ACC112 (cell line): ENCODE data around the gene TNRC6C.
"Not testable (repeated sequence)": the region's sequence is repeated elsewhere in the genome, so short reads cannot be mapped to it uniquely, and the experiment has no call there.

Experiments used
- H2AFZ ChIP-seq: fragments of 200-600 bp; sonication (generic); one replicate; pipeline ENCODE4 v1.6.0; 2017; ENCODE audit warnings: antibody characterized with exemption, low read length; ENCODE audit not compliant: unreplicated experiment
- H3K27ac ChIP-seq: fragments of 200-600 bp; sonication (generic); 2 replicates; pipeline ENCODE4 v1.5.1; 2014; ENCODE audit warnings: low read depth, mild to moderate bottlenecking, antibody characterized with exemption, low read length, moderate library complexity
- H3K27me3 ChIP-seq: fragments of 200-600 bp; sonication (generic); 2 replicates; pipeline ENCODE4 v1.6.1; 2014; ENCODE audit warnings: mild to moderate bottlenecking, antibody characterized with exemption, low read length, moderate library complexity, mixed read lengths; ENCODE audit not compliant: insufficient read depth
- H3K36me3 ChIP-seq: fragments of 200-600 bp; sonication (generic); 2 replicates; pipeline ENCODE4 v1.6.1; 2016; ENCODE audit warnings: mild to moderate bottlenecking, antibody characterized with exemption, low read length, moderate library complexity, mixed read lengths; ENCODE audit not compliant: insufficient read depth
- H3K4me1 ChIP-seq: fragments of 200-600 bp; sonication (generic); one replicate; pipeline ENCODE4 v1.6.1; 2016; ENCODE audit warnings: low read length, mixed read lengths; ENCODE audit not compliant: insufficient read depth, unreplicated experiment, control insufficient read depth
- H3K4me3 ChIP-seq: fragments of 200-600 bp; sonication (generic); 2 replicates; pipeline ENCODE4 v1.5.1; 2014; ENCODE audit warnings: mild to moderate bottlenecking, low read depth, low read length
- H3K79me2 ChIP-seq: fragments of 200-600 bp; sonication (generic); one replicate; pipeline ENCODE4 v1.6.0; 2016; ENCODE audit warnings: low read length; ENCODE audit not compliant: control insufficient read depth, unreplicated experiment, insufficient read depth

TNRC6C gene

GRCh38 chr17:78133179-78133951, 174.9 kb downstream of the TNRC6C start:
- Histone ChIP-seq H3K4me1 (no peaks in the 10 kb centered on the region), H3K4me3 (no peak overlapping the region), H3K27ac (no peak overlapping the region), H3K27me3 (peaks cover 19% of the 10 kb centered on the region; the same call in 1 of the 2 replicates), H2AFZ (no peak overlapping the region), H3K36me3 (no peaks in the 10 kb centered on the region), H3K79me2 (no peaks in the 10 kb centered on the region)

DNA sequence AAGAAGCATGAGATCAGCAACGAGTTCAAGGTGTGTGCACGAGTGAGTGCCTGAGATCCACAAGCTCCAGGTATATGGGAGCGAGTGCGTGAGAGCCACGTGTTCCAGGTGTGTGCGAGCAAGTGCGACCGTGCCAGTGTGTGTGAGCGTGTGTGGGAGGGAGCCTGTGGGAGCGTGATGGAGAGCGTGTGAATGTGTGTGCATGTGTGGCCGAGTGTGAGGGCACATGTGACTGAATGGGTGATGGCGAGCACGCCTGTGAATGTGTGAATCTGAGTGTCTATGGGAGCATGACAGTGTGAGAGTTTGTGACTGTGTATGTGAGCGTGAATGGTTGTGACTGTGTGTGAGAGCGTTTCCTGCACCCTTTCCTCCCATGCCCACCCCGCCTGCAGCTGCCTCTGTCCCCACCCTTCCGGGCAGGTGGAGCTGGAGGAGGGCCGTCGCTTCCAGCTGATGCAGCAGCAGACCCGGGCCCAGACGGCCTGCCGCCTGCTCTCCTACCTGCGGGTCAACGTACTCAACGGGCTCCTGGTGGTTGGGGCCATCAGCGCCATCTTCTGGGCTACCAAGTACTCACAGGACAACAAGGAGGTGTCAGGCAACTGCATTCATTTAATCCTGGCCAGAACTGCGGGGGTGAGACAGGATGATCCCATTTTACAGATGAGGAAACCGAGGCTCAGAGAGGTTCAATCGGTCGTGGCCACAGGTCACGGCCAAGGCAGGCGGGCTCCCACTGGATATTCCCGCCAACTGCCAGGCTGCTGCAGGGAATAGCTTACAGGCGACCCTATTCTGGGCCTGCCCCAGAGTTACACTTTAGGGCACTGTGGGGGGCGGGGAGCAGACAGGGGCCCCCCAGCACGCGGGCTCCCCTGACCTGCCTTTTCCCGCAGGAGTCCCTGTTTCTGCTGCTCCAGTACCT, 175.7 kb downstream of the TNRC6C start:
- no peak overlapping the region for H3K4me3 ChIP-seq
- no peak overlapping the region for H3K27ac ChIP-seq
- no peaks in the 10 kb centered on the region for H3K79me2 ChIP-seq
- H2AFZ ChIP-seq, result no peak overlapping the region
- H3K27me3 ChIP-seq, result peaks cover 19% of the 10 kb centered on the region; the same call in 1 of the 2 replicates
- H3K36me3 ChIP-seq, result no peaks in the 10 kb centered on the region
- H3K4me1 ChIP-seq, result no peaks in the 10 kb centered on the region

GRCh38 chr17:78134899-78135385, 176.4 kb downstream of the TNRC6C start:
- peaks cover 19% of the 10 kb centered on the region; the same call in 1 of the 2 replicates for H3K27me3 ChIP-seq
- H3K27ac ChIP-seq, result no peak overlapping the region
- H3K4me1 ChIP-seq, result no peaks in the 10 kb centered on the region
- H3K79me2 ChIP-seq, result no peaks in the 10 kb centered on the region
- H3K4me3 ChIP-seq, result no peak overlapping the region
- no peak overlapping the region for H2AFZ ChIP-seq
- H3K36me3 ChIP-seq, result no peaks in the 10 kb centered on the region

GRCh38 chr17:78135858-78136500, 177.5 kb downstream of the TNRC6C start:
- Histone ChIP-seq H3K36me3 (no peaks in the 10 kb centered on the region), H2AFZ (no peak overlapping the region), H3K79me2 (no peaks in the 10 kb centered on the region), H3K27ac (no peak overlapping the region), H3K27me3 (peaks cover 14% of the 10 kb centered on the region; the same call in 1 of the 2 replicates), H3K4me3 (no peak overlapping the region), H3K4me1 (no peaks in the 10 kb centered on the region)

GRCh38 chr17:78137392-78138203, 179.1 kb downstream of the TNRC6C start:
- H3K27ac ChIP-seq, result no peak overlapping the region
- no peaks in the 10 kb centered on the region for H3K36me3 ChIP-seq
- H3K27me3 ChIP-seq, result 0 out of 2 replicates have a peak, but pooled peaks cover 5% of the 10 kb centered on the region

GRCh38 chr17:78138204-78139060, 179.9 kb downstream of the TNRC6C start:
- peaks cover 3% of the 10 kb centered on the region for H3K4me1 ChIP-seq
- no peak overlapping the region for H3K27ac ChIP-seq

More at GRCh38 chr17:78137392-78138203, 179.1 kb downstream of the TNRC6C start:
- Histone ChIP-seq H3K4me3 (no peak overlapping the region), H2AFZ (no peak overlapping the region), H3K79me2 (no peaks in the 10 kb centered on the region), H3K4me1 (peaks cover 3% of the 10 kb centered on the region)

DNA sequence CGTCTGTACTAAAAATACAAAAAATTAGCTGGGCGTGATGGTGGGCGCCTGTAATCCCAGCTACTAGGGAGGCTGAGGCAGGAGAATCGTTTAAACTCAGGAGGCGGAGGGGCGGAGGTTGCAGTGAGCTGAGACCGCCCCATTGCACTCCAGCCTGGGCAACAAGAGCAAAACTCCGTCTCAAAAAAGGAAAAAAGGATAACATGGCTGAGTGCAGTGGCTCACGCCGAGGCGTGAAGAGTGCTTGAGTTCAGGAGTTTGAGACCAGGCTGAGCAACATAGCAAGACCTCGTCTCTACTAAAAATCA, 181.3 kb downstream of the TNRC6C start:
- not testable (repeated sequence) for H3K79me2 ChIP-seq, H2AFZ ChIP-seq, H3K27me3 ChIP-seq, H3K27ac ChIP-seq, H3K4me3 ChIP-seq, H3K36me3 ChIP-seq
- peaks cover 14% of the 10 kb centered on the region for H3K4me1 ChIP-seq

More at GRCh38 chr17:78138204-78139060, 179.9 kb downstream of the TNRC6C start:
- H3K36me3 ChIP-seq, result no peaks in the 10 kb centered on the region
- no peak overlapping the region for H2AFZ ChIP-seq
- H3K79me2 ChIP-seq, result no peaks in the 10 kb centered on the region
- H3K27me3 ChIP-seq, result 0 out of 2 replicates have a peak, but pooled peaks cover 5% of the 10 kb centered on the region
- H3K4me3 ChIP-seq, result no peak overlapping the region

GRCh38 chr17:78140169-78141051, 181.9 kb downstream of the TNRC6C start:
- Histone ChIP-seq H3K4me1 (peaks cover 20% of the 10 kb centered on the region), H3K36me3 (no peaks in the 10 kb centered on the region), H3K27me3 (no peaks in the 10 kb centered on the region), H3K27ac (no peak overlapping the region), H3K4me3 (no peak overlapping the region), H2AFZ (no peak overlapping the region), H3K79me2 (no peaks in the 10 kb centered on the region)
